A549 treated with AZD2906 at 1 μM for 4 hours (cell line): ENCODE measurements around the gene ALPP. TPM values are rescaled to one million over a fixed set of nuclear protein-coding genes. Genes with fewer than 3 reads are reported as not detected.

Source experiments
- total RNA-seq: library from RNA; stranded (reverse); fragments of 200-300 nt; extraction: Qiagen RNA extraction; gene quantifications from 5 replicates; pipeline ENCODE4 v1.2.3, GENCODE V29; 2022

Gene ALPP
- total RNA-seq, result 16.1 to 18.1 TPM (median 16.2 TPM) in 5 replicates

GRCh38 chr2:232378735-232379151 lies at the start of gene ALPP:
ALPP (plus strand) TSS chr2:232378751; CDS start chr2:232378803, 52 bp downstream.

GRCh38 chr2:232406556-232407310 lies 28.2 kb downstream of the ALPP start, which contains the start of gene ALPG:
ALPG (plus strand) TSS chr2:232406844; CDS start chr2:232406895, 51 bp downstream.

Other genes starting within 250 kb of the ALPP start
- 0.33 to 0.55 TPM (median 0.50 TPM) in 5 replicates for gene ALPG, start 28.1 kb downstream of the ALPP start, total RNA-seq
- 0.05 TPM in 1 of 5 replicates, not detected in the others for gene ALPI, start 77.4 kb downstream of the ALPP start, total RNA-seq
- gene ECEL1, start 109.1 kb downstream of the ALPP start, total RNA-seq, result 0.15 to 0.25 TPM (median 0.23 TPM) in 5 replicates
- 0.06 to 0.17 TPM (median 0.09 TPM) in 5 replicates for gene PRSS56, start 141.6 kb downstream of the ALPP start, total RNA-seq
- not detected in 5 replicates for gene CHRND, start 147.4 kb downstream of the ALPP start, total RNA-seq
- not detected in 5 replicates for gene CHRNG, start 160.9 kb downstream of the ALPP start, total RNA-seq
- gene TIGD1, start 171.8 kb downstream of the ALPP start, total RNA-seq, result 3.9 to 4.6 TPM (median 4.3 TPM) in 5 replicates
- gene EIF4E2, start 171.9 kb downstream of the ALPP start, total RNA-seq, result 83.5 to 210 TPM (median 86.1 TPM) in 5 replicates